GM12873 (cell line): ENCODE measurements around the gene AMT.

Source experiments
- CTCF ChIP-seq: IDR thresholded peaks from 2 replicates; pipeline ENCODE4 v1.5.1; 2012; ENCODE audit warnings: low read depth, mild to moderate bottlenecking, moderate library complexity, low read length, control low read depth; ENCODE audit not compliant: insufficient read depth; ENCODE audit errors: missing control alignments

Gene AMT

GRCh38 chr3:49462222-49462621, 39.9 kb upstream of the AMT start:
- no peak for TF ChIP-seq CTCF

DNA sequence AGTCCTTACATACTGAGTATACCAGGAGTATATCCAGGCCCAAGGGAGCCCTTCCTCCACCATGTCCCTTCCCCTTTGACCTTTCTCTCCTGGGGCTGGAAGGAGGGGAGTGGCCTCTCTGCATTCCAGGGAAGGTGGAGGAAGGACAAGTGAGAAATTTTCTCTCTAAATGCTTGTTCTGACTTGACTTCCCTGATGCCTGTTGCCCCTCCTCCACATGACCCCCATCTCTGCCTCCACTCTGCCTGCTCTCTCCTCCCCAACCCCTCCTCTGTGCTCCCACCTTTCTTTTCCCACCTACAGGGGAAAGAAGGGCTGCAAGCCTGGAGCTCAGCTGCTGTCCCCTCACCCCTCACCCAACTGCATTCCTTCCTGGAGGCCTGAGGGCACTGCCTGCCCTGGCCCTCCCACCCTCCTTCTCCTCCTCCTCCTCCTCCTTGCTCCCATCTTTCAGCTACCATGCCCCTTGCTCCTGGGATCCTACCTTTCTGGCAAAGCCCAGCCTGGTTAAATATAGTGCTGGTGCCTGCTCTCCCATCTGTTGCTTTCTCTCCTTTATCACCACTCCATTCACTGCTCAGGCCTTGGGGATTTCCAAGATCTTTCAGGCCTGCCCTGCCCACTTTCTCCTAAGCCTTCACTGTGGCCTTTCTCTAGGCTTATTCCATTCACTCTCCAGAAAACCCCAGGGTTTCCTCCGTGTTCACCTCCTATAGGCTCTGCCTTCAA, 39.3 kb upstream of the AMT start:
- TF ChIP-seq CTCF = no peak

DNA sequence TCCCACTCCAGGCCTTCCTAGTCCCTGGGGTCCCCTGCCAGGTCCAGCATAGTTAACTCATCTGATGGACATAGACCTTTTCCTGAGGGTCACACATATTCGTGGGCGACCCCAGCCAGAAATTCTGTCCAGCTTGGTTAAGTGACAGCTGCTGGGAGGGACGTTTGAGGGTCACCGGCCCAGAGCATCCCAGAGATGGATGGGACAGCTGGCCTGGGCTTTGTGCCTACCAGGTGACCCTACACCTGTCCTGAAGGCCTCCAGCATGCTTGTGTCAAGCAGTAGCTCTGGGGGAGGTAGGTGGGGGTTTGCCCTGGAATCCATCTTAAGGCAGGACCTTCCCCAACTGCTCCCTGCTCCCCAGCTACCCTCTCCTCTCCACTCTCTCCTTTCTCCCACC, 38.7 kb upstream of the AMT start:
- TF ChIP-seq CTCF = no peak

GRCh38 chr3:49460188-49460890, 38.1 kb upstream of the AMT start:
- no peak for TF ChIP-seq CTCF

DNA sequence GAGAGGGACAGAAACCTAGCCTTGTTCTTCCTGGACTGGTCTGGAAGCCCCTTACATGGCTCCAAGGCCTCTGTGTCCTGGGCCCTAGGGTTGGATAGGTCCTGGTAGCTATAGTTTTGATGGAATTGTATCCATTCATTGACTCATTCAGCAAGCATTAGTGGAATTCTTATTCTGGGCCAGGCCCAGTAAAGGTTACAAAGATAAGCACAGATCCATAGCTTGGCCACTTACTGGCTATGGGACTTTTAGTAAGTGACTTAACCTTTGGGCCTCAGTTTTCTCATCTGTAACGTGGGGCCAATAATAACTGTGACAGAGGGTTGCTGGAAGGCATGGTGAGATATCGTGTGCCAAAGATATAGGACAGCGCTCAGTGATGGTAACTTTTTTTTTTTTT, 34.2 kb upstream of the AMT start:
- no peak for TF ChIP-seq CTCF

GRCh38 chr3:49454898-49455681, 32.8 kb upstream of the AMT start:
- no peak for TF ChIP-seq CTCF

GRCh38 chr3:49454458-49454857, 32.2 kb upstream of the AMT start:
- peak; percentile 37 for TF ChIP-seq CTCF
